HG02852 (cell line): ENCODE measurements around the gene KCNJ9.
"Not testable (repeated sequence)": the region's sequence is repeated elsewhere in the genome, so short reads cannot be mapped to it uniquely, and the experiment has no call there.

ENCODE experiments used
- ATAC-seq: cut with Tn5 transposase; IDR thresholded peaks from one replicate; pipeline ENCODE4 v1.9.1; 2021; ENCODE audit warnings: mild to moderate bottlenecking, moderate library complexity; ENCODE audit not compliant: unreplicated experiment

The KCNJ9 gene

DNA sequence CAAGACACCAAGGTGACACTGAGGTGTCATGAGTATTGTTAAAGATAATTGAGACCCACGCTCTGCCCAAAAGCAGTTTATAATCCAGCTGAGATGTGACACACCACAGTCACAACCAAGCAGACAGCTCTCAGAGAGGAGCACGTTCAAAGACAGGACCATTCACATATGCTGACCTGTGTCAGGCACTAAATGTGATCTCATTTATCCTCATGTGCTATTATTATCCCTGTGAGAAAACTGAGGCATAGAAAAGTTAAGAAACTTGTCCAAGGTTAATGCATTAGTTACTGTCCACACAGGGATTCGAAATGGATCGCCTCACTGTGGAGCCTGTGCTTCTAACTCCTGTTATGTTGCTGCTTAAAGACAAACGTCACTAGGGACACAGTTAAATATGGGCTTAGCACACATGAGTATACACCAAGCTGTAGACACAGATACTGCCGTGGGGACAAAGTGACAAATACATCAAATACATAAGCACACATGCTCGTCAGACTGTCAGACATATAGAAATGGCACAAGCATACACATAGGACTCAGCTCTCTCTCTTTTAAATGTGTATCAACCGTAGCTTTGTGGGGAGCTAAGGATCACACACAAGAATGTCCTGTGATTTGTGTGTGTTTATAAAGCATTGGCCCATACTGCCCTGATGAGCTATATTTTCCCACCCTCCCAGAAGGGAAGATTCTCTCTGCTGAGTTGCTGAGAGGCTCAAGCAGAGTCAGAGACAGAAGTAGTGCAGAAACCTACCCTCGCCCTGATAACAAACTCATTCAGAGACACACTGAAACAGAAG is 20.6 kb downstream of the KCNJ9 start:
- no peak for ATAC-seq

DNA sequence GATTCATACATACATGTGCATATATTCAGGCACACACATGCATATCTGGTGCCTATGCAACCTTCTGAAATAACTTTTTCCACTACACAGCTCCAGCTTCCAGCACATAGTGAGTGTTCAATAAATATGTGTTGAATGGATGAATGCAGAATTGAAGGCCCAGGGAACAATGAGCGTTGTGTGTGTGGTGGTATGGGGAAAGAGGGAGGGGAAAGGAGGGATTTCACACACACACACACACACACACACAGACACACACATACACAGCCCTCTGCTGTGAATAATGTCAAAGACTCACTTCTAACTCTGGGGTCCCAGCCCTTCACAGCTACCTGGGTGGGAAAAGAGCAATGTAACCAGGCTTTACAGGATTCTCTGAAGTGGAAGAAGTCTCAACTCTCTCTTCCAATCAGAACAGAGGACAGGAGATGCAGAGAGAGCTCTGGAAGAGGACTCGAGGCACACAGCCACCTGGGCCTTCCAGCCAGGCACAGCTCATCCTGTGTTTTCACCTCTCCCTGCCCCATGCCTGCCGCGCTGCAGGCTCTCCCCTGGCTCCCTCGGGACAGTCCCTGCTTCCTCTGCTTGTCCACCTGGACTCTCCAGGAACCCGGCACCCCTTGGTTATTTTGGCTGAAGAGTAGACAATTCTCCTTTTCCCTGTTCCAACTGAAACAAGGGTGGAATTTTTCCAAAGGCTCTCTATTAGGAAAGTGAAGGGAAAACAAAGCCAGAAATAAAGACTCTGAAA is 22.5 kb downstream of the KCNJ9 start:
- no peak for ATAC-seq

DNA sequence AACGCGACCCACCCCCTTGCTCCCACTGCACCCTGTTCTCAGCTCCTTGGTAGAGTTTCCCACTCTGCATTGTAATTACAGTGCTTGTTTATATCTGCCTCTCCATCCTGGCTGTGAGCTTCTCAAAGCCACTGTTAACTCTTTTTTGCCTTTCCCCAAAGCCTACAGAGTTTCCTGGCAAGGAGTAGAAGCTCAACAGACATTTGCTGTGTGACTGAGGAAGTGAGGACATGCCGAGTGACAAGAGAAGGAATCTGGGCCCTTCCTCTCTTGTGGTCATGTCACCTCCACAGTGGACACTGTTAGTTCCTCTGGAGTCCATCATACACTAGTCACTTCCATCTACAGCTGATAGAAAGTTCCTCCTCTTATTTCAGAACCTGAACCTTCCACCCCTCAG is 23.1 kb downstream of the KCNJ9 start:
- no peak for ATAC-seq

DNA sequence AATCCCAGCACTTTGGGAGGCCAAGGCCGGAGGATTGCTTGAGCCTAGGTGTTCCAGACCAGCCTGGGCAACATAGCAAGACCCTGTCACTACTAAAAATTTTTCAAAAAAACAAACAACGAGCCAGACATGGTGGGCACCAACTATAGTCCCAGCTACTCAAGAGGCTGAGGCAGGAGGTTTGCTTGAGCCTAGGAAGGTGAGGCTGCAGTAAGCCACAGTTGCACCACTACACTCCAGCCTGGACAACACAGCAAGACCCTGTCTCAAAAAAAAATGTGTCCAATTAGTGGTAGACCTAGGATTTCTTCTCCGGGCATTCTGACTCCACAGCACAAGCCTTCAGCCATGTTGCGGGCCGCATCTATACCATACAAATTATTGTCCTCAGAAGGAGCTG is 23.8 kb downstream of the KCNJ9 start:
- no peak for ATAC-seq

DNA sequence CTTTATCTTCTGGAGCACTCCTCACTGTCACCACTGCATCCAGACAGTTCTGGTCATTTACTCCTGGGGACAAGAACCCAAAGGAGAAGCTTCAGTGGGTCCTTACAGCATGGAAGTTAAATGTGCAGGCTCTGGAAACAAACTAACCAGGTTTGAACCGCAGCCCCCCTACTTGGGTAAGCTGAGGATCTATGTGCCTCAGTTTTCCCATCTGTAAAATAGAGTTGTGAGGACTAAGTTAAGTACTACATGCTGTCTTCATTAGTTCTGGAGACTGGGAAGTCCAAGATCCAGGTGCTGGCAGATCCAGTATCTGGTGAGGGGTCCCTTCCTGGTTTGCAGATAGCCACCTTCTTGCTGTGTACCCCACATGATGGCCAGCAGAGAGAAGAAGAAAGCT is 26.2 kb downstream of the KCNJ9 start:
- no peak for ATAC-seq

DNA sequence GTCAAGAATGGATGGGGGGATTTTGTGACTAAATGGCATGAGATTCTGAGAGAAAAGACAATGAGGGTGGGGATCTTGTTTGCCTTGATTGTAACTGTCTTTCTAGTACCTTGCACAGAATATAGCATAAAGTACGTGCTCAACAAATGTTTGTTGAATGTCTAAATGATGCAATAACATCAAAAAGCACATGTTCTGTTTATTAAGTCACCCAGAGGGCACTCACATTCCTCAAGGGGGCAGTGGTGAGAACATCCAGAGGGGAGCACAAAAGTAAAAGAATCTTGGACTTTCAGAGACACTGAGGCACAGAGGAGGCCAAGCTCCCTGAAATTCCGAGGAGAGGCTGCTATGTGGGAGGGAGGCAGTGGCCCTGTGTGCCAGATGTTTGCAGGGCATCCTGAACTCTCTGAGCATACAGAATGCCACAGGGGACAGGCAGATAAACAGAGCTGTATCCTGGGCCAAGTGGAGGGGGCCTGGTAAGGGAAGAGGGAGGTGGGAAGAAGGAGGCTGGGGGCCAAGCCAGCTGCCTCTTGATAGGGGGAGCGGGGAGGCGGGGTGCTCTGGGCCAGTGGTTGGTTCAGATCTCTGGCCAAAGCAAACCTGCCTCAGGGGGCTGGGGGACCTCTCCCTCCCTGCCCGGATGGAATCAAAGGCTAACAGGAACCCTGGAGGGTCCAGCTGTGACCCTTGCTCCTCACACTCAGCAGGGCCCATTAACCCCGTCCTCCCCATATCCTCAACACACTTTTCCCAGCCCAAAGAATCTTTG is 27.7 kb downstream of the KCNJ9 start:
- no peak for ATAC-seq

DNA sequence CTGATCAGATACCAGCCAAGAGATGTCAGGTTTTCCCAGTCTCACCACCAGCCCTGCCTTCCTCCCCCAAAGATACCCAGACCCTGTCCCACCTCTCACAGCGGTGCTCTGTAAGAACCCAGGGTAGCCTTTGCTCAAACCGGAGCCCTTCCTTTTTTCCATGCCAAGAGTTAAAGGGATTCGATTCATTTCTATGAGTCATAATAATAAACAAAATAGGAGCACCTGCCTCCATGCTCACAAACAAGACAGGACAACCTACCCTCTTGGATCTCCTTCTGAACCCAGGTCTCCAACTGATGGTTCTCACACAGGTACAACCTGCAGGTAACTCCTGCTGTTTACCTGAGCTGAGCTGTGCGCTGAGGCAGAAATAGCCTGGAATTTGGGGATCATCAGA is 28.3 kb downstream of the KCNJ9 start:
- no peak for ATAC-seq

DNA sequence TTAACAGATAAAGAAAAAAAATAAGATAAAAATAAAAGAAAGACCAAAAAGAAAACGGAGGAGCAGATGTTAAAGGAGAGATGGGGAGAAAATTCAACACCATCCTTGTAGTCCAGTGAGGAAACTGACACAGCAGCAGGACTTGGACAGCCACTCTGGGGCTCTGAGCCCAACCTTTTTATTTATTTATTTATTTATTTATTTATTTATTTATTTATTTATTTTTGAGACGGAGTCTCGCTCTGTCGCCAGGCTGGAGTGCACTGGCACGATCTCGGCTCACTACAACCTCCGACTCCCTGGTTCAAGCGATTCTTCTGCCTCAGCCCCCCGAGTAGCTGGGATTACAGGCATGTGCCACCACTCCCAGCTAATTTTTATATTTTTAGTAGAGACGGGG is 30.1 kb downstream of the KCNJ9 start:
- not testable (repeated sequence) for ATAC-seq

DNA sequence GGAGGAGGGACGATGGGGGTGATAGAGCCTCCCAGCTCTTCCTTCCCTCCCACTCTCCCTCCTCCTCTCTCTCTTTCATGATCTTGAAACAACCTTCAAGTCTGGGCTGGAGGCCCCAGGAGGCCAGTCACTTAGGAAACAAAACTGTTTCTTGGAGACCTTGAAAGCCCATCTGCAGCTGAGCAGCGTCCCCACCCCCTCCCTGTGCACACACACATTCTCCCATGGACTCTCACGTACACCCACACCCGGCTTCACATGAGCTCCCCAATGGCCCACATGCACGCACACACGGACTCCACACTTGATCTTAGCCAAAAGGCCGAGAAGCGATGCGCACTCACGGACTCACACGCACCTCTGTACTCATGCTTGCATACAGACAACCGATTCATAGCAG is 31.0 kb downstream of the KCNJ9 start:
- no peak for ATAC-seq

DNA sequence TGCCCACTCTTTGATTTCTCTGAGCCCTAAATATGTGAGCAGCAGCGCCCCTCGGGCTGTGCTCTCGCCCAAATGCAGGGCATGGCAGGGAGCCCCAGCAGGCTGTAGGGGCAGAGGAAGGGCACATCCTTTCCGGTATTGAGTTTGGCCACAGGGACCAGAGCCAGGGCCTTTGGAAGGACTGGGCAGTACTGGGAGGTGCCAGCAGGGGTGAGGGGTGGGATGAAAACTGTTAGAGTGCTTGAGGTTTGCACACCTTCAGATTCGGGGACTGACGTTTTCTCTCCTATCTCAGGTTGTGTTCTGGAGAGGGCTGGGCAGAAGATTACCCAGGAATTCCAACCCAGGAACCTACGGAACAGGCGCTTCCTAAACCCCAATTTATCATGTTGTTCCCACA is 32.1 kb downstream of the KCNJ9 start:
- ATAC-seq: no peak

DNA sequence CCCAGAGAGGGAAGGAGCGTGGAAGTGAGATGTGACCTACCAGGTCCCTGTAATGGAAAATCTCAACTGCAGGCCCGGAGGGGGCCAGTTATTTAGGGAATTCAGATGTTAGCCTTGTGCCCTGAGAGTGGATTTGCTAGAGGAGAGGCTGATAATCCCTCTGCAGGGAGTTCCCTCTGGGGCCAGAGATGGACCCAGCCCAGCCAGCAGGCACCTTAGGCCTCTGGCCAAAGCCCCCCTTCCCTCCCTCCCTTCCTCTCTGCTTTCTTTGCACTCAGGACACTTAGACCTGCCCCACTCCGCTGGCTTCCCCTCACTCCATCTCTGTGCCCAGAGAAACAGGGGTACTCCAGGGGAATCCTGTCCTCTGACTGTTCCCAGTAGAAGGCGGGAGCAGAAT is 32.7 kb downstream of the KCNJ9 start:
- ATAC-seq: no peak

DNA sequence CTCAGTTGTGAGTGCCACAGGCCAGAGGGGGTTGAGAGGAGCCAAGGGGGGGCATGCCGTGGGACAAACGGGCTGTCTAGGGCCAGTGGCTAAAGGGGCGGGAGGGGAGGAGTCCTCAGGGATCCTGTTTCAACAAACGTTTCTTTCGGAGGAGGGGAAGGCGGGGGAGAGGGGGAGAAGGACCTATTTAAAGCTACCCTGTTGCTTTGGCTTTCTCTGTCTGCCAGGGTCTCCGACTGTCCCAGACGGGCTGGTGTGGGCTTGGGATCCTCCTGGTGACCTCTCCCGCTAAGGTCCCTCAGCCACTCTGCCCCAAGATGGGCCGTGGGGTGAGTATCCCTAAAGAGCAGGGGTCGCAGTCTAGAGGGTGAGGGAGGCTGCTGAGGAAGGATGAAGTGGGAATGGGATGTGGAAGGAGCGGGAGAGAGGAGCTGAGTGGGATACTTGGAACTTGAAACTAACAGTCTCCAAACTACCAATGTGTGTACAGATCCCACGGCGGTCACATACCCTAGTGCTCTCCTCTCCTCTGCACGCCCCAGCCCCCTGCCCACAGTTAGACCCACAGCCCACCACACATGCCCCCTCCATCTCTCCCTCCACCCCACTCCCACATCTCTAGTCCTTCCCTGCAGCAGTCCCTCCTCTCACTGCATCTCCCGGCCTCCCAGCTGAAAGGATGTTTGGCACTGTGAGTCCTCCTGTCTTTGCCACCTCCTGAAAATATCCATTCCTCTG is 34.4 kb downstream of the KCNJ9 start, which contains the start of gene ATP1A2:
Gene ATP1A2, plus strand, starts transcription at position 215 of the 738 bp plus-strand sequence. Its CDS starts 103 bp downstream, at position 318.
- no peak for ATAC-seq

DNA sequence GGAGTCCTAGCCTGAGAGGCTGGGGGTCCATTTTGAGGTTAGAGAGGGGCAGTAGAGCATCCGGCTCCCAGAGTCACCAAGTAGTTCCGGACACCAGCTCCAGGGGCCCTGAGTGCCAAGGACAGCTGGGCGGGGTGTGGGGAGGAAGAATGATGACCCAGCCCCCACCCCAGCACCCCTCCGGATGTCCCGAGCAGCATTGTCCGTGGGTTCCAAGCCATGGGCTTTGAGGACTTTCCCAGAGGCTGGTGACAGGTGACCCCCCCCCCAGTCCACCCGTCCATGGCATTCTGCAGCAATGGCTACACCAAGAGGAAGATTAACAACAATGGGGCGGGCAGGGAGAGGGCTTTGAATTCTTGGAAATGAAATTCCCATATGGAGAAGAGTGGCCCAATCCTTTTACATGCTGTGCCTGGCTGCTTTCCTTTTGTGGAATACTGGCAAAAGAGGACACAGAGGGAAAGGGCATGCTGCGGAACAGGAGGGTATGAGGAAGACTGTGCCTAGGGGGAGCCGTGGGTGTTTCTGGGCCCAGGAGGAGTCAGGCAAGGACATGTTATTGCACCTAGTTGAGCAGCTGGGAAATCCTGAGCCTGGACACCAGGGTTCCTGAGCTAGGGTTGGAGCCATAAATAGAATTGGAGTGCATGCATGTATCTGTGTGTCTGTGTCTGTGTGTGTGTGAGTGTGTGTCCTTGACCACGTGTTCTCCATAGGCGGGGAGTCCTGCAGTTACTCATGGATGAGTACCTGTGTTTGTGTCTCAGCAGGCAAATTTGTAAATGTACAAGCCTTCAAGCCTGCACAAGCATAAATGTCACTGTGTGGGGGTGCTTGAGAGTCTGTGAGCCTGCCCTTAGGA is 35.2 kb downstream of the KCNJ9 start:
- ATAC-seq: no peak

DNA sequence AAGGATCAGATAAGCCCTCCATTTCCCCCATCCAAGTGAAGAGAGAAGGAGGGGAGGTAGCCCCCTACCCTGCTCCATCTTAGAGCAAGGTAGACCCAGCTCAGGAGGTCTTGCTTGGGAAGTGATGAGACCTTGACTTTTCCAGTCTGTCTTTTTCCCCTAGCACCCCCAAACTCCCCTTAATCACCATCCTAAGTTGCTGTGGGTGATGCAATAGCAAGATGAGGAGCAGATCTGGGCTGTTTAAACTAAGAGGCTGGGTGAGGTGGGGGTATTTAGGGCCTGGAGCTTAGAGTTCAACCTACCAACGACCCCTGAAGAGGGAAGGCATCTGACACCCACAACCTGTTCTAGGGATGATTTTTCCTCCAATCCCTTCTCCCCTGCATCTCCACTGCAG is 36.0 kb downstream of the KCNJ9 start:
- no peak for ATAC-seq

DNA sequence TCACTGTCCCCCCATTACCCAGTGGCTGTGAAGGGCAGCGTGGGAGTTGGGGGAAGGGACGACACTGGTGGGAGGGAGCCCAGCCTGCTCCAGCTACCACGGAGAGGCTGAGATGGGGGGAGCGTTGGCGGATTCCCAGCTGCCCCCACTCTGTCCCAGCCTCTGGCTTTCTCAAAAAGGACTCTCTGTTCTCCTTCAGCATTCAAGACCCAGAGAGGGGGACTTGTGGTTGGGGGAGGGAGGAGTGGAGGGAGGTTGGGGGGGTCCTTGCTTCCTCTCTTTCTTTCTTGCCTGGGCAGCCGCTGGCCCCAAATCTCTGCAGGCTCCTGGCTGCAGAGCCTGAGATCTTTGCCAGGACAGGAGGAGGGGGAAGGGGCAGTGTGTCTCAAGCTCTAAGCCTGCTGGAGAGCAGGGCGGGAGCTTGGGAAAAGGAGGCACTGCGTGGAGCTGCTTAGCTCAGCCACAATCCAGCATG is 36.4 kb downstream of the KCNJ9 start:
- no peak for ATAC-seq

DNA sequence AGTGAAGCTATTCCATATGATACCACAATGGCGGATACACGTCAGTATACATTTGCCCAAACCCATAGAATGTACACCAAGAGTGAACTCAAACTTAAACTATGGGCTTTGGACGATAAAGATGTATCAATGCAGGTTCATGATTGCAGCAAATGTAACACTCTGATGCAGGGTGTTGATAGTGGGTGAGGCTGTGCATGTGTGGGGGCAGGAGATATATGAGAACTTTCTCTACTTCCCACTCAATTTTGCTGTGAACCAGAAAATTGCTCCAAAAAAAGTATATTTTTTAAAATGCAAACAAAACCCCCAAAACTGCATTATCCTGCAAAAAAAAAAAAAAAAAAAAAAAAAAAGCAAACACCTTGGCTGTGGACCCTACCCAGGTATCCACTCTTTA is 37.6 kb downstream of the KCNJ9 start:
- ATAC-seq: no peak

DNA sequence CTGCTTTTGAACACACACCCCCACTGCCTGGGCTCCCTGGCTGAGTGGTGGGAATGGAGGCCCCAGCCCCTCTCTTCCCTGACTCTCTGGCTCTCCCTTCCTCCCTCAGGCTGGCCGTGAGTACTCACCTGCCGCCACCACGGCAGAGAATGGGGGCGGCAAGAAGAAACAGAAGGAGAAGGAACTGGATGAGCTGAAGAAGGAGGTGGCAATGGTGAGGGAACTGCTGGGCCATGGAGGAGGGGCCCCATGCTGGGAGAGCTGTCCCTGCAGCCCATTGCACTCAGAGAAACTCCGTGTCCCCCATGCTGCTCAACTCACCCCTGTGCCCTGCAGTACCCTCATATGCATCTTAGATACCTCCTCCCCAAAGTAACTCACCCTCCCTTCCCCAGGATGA is 39.5 kb downstream of the KCNJ9 start:
- ATAC-seq: no peak

DNA sequence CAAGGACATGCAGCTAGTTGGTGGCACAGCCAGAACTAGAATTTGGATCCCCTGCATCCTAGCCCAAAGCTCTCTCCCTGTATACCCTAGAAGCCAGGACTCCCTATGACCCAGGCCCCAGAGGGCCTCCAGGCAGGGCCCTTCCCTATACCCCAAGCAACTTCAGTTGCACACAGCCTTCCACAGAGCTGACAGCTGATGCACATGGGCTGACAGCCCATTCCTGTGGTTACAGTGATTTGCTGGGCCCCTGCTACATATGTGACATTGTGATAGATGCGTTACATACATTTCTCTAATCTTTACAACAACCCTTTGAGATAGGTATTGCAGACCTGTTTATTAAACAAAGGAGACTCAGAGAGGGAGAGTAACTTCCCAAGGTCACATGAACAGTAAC is 40.0 kb downstream of the KCNJ9 start:
- ATAC-seq: no peak

DNA sequence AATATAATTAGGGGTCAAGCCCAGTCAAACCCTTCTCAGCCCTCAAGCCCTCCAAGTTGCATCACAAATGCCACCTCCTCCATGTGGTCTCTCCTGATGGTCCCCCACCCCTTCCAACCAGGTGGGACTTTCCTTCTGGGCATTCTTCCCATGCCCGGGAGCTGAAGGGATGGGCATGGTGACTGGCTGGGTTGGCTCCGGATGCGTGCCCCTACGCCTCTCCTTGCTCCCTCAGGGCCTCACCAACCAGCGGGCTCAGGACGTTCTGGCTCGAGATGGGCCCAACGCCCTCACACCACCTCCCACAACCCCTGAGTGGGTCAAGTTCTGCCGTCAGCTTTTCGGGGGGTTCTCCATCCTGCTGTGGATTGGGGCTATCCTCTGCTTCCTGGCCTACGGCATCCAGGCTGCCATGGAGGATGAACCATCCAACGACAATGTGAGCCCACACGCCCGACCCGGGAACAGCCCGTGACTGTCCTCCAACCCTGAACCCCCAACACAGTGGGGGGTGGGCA is 41.7 kb downstream of the KCNJ9 start:
- ATAC-seq: no peak

DNA sequence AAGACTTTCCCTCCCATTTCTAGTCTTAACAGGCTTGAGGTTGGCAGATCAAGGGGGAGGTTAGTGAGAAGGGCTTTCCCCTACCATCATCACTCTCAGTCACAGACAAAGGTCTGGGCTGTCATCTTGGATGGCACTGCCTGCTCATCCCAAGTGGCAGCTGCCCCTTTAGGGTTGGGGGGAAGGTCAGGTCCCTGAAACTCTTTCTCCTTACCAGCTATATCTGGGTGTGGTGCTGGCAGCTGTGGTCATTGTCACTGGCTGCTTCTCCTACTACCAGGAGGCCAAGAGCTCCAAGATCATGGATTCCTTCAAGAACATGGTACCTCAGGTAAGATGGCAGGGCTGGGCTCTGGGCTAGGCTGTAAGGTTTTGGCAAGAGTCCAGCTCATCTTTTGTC is 42.4 kb downstream of the KCNJ9 start:
- ATAC-seq: no peak
